Keratinocyte (primary cell): ENCODE data around the gene EIF4ENIF1. TPM values are rescaled to one million over a fixed set of nuclear protein-coding genes. Genes with fewer than 3 reads are reported as not detected.

Experiments
- DNase-seq: peaks from one replicate; pipeline ENCODE4 v3.0.0-alpha.2; 2011; ENCODE audit warnings: low read depth, missing footprints, low spot score
- FAIRE-seq: peaks from 2 replicates; lab custom pipeline; 2011; peaks lifted over from hg19 to GRCh38; lab: Jason Lieb, UNC
- H2AFZ ChIP-seq: 2 replicates; pipeline ENCODE4 v1.6.0; 2012; ENCODE audit warnings: low read length, control low read depth, inconsistent platforms; ENCODE audit not compliant: control insufficient read depth
- H3K27ac ChIP-seq: 2 replicates; pipeline ENCODE4 v1.5.1; 2011; ENCODE audit warnings: low read length; ENCODE audit not compliant: control insufficient read depth, insufficient read depth
- H3K27me3 ChIP-seq: 3 replicates; pipeline ENCODE4 v1.6.0; 2011; ENCODE audit warnings: low read length; ENCODE audit not compliant: control insufficient read depth, insufficient read depth; ENCODE audit errors: extremely low read depth
- H3K36me3 ChIP-seq, 2 experiments: 2 replicates in 1 of 2; 3 replicates in 1 of 2; pipeline ENCODE4 v1.5.1; 2011; ENCODE audit warnings: low read length in 2 of 2, mild to moderate bottlenecking in 1 of 2; ENCODE audit not compliant: control insufficient read depth in 2 of 2, insufficient read depth in 2 of 2; ENCODE audit errors: extremely low read depth in 1 of 2
- H3K4me1 ChIP-seq: 3 replicates; pipeline ENCODE4 v1.5.1; 2011; ENCODE audit warnings: low read length; ENCODE audit not compliant: control insufficient read depth, insufficient read depth; ENCODE audit errors: extremely low read depth
- H3K4me2 ChIP-seq: 3 replicates; pipeline ENCODE4 v1.6.0; 2011; ENCODE audit warnings: low read depth, low read length; ENCODE audit not compliant: control insufficient read depth, insufficient read depth; ENCODE audit errors: extremely low read depth
- H3K4me3 ChIP-seq, 3 experiments: fragments of 200-600 bp in 1 of 3; sonication (generic) in 1 of 3; 2 replicates in 2 of 3; 3 replicates in 1 of 3; pipeline ENCODE4 v1.5.1; 2011 to 2016; ENCODE audit warnings: low read length in 3 of 3, mild to moderate bottlenecking in 3 of 3, control low read depth in 2 of 3, inconsistent platforms in 1 of 3, low read depth in 1 of 3, mixed read lengths in 1 of 3, mixed run types in 1 of 3, moderate library complexity in 1 of 3; ENCODE audit not compliant: control insufficient read depth in 2 of 3, insufficient read depth in 2 of 3; ENCODE audit errors: extremely low read depth in 1 of 3
- H3K79me2 ChIP-seq: 2 replicates; pipeline ENCODE4 v1.6.0; 2012; ENCODE audit warnings: low read length; ENCODE audit not compliant: control insufficient read depth, insufficient read depth
- H3K9ac ChIP-seq: 3 replicates; pipeline ENCODE4 v1.6.0; 2011; ENCODE audit warnings: low read length; ENCODE audit not compliant: control insufficient read depth, insufficient read depth; ENCODE audit errors: extremely low read depth
- H3K9me1 ChIP-seq: 3 replicates; pipeline ENCODE4 v1.6.0; 2011; ENCODE audit warnings: low read length; ENCODE audit not compliant: control insufficient read depth, insufficient read depth; ENCODE audit errors: extremely low read depth
- H3K9me3 ChIP-seq: 2 replicates; pipeline ENCODE4 v1.5.1; 2012; ENCODE audit warnings: low read depth, low read length; ENCODE audit not compliant: control insufficient read depth
- H4K20me1 ChIP-seq: 3 replicates; pipeline ENCODE4 v1.6.0; 2011; ENCODE audit warnings: low read length; ENCODE audit not compliant: control insufficient read depth, insufficient read depth; ENCODE audit errors: extremely low read depth
- EZH2 ChIP-seq: IDR thresholded peaks from one replicate; pipeline ENCODE4 v1.6.1; 2012; ENCODE audit warnings: inconsistent platforms, mild to moderate bottlenecking, low read length, moderate library complexity
- dilution Hi-C: fragments of 300-500 bp; cut with MboI; formaldehyde crosslinking; loops from one replicate; pipeline ENCODE4 v1.7.0; 2020; ENCODE audit warnings: low sequenced_read_pairs; ENCODE audit not compliant: extremely low pct_ligation_motif_present
- polyA plus RNA-seq, 5 experiments: library from polyadenylated mRNA; depleted of rRNA in 3 of 5; stranded (reverse) in 3 of 5; stranded (forward) in 1 of 5; unstranded in 1 of 5; fragments of >200 nt; gene quantifications; 1 replicate in 1 of 5; 2 replicates in 3 of 5; 3 replicates in 1 of 5; pipeline versions ENCODE4 v1.2.1 to v1.2.3, GENCODE V29; 2011 to 2012; ENCODE audit warnings: missing spikeins in 2 of 5, low read depth in 1 of 5, low replicate concordance in 1 of 5
- TF ChIP-seq, protein P1 (sequence below), 3 experiments: IDR thresholded peaks in 1 of 3; conservative IDR thresholded peaks in 1 of 3; optimal IDR thresholded peaks in 1 of 3; 2 replicates in 2 of 3; 3 replicates in 1 of 3; pipeline versions ENCODE3 to v1.5.1; 2011; ENCODE audit warnings: low read length in 3 of 3, mild to moderate bottlenecking in 3 of 3, moderate library complexity in 2 of 3, control low read depth in 1 of 3, inconsistent platforms in 1 of 3; ENCODE audit not compliant: insufficient read depth in 2 of 3; ENCODE audit errors: extremely low read depth in 1 of 3

Gene EIF4ENIF1
- polyA plus RNA-seq, 1 donor (not counting 4 experiments of a cell fraction or from before 2014, with no cell fraction given) = 14.4 TPM

DNA sequence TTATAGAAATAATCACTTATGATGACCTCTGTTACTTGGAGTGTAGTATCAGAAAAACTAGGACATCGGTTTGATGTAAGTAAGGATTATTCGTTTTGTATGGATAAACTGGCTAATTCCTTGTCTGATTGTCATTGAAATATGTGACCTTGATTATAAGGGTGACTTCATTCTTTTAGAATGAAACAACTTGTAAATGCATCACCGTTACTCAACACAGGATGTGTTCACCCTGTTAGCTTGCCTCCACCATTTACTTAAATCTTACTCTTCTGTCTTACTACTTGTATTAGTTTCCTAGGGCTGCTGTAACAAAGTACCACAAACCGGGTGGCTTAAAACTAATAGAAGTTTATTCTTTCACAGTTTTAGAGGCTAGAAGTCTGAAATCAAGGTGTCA is 14.6 kb upstream of the EIF4ENIF1 start:
- Histone ChIP-seq H3K27me3 (no peaks in the 10 kb centered on the region), H4K20me1 (no peaks in the 10 kb centered on the region), H3K36me3 (peaks cover 0 to 1% of the 10 kb centered on the region in 2 experiments), H3K9me1 (peaks cover 4% of the 10 kb centered on the region), H3K79me2 (peaks cover 4% of the 10 kb centered on the region), H3K4me3 (no peak overlapping the region), H2AFZ (no peak overlapping the region), H3K4me1 (no peaks in the 10 kb centered on the region), H3K9ac (no peak overlapping the region), H3K4me2 (no peak overlapping the region), H3K9me3 (no peaks in the 10 kb centered on the region), H3K27ac (no peak overlapping the region)
- TF ChIP-seq EZH2 = no peak
- TF ChIP-seq, protein P1, sequence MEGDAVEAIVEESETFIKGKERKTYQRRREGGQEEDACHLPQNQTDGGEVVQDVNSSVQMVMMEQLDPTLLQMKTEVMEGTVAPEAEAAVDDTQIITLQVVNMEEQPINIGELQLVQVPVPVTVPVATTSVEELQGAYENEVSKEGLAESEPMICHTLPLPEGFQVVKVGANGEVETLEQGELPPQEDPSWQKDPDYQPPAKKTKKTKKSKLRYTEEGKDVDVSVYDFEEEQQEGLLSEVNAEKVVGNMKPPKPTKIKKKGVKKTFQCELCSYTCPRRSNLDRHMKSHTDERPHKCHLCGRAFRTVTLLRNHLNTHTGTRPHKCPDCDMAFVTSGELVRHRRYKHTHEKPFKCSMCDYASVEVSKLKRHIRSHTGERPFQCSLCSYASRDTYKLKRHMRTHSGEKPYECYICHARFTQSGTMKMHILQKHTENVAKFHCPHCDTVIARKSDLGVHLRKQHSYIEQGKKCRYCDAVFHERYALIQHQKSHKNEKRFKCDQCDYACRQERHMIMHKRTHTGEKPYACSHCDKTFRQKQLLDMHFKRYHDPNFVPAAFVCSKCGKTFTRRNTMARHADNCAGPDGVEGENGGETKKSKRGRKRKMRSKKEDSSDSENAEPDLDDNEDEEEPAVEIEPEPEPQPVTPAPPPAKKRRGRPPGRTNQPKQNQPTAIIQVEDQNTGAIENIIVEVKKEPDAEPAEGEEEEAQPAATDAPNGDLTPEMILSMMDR (optimal IDR thresholded peaks at IDR 0.05 in 1 of 3, IDR thresholded peaks at IDR 0.05 in 1 of 3, conservative IDR thresholded peaks at IDR 0.05 in 1 of 3; ENCODE audit: extremely low read depth in 1 of 3, insufficient read depth in 2 of 3, low read length in 3 of 3) = no peak
- DNase-seq = no peak
- dilution Hi-C loops = no loop called here
- peak; percentile 17 for FAIRE-seq

DNA sequence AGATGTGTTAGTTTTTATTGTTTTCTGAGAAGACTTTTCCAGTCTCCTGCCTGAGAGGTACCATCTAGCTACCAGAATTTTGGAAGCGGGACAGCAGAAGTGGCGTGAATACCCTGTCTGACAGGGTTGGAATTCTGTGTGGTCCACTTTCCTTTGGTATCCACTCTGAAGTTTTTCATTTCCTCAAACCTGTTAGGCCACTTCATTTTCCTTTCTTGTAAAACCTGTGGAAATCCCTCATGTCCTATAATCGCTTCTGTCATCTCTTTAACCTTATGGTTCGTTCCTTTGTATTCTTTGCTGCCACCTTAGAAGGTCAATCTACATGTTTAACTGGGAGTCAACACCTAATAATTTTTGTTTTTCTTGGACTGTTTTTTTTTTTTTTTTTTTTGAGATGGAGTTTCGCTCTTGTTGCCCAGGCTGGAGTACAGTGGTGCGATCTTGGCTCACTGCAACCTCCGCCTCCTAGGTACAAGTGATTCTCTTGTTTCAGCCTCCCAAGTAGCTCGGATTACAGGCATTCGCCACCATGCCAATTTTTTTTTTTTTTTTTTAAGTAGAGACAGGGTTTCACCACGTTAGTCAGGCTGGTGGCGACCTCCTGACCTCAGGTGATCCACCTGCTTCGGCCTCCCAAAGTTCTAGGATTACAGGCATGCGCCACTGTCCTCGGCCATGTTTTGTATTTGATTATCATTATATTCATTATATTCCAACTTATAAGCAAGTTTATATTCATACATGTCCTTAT is 13.7 kb upstream of the EIF4ENIF1 start:
- no peak overlapping the region for H3K27ac ChIP-seq
- no peak overlapping the region for H3K4me3 ChIP-seq
- H3K36me3 ChIP-seq = no peaks in the 10 kb centered on the region
- no peak overlapping the region for H2AFZ ChIP-seq
- DNase-seq = no peak
- H3K9me1 ChIP-seq = peaks cover 4% of the 10 kb centered on the region
- no peaks in the 10 kb centered on the region for H3K9me3 ChIP-seq
- no peaks in the 10 kb centered on the region for H4K20me1 ChIP-seq
- H3K4me1 ChIP-seq = no peaks in the 10 kb centered on the region
- H3K79me2 ChIP-seq = peaks cover 4% of the 10 kb centered on the region
- H3K27me3 ChIP-seq = no peaks in the 10 kb centered on the region
- H3K9ac ChIP-seq = no peak overlapping the region
- dilution Hi-C loops = no loop called here
- TF ChIP-seq EZH2 = no peak
- TF ChIP-seq, protein P1 (optimal IDR thresholded peaks at IDR 0.05 in 1 of 3, IDR thresholded peaks at IDR 0.05 in 1 of 3, conservative IDR thresholded peaks at IDR 0.05 in 1 of 3; ENCODE audit: extremely low read depth in 1 of 3, insufficient read depth in 2 of 3, low read length in 3 of 3) = no peak
- FAIRE-seq = no peak
- H3K4me2 ChIP-seq = no peak overlapping the region
